Lung (tissue), 12 donors: Measurements from ENCODE around the gene TACR1. TPM values are rescaled to one million over a fixed set of nuclear protein-coding genes. Genes with fewer than 3 reads are reported as not detected.

Experiments
- ATAC-seq: fragments of 200-7000 bp; cut with Tn5 transposase; one replicate; pipeline ENCODE4 v1.9.1; 2020; ENCODE audit warnings: moderate number of reproducible peaks; ENCODE audit not compliant: insufficient read depth, low FRiP score
- DNase-seq, 3 donors: peaks; one replicate each; pipeline ENCODE4 v3.0.0-alpha.2; 2013 to 2017
- H3K27ac ChIP-seq, 2 donors: one replicate each; pipeline ENCODE4 v1.5.1; 2013; ENCODE audit warnings: mild to moderate bottlenecking in 2 of 2, moderate library complexity in 2 of 2, control low read depth in 1 of 2, inconsistent platforms in 1 of 2, low read depth in 1 of 2, low read length in 1 of 2
- H3K27me3 ChIP-seq, 3 donors: one replicate each; pipeline ENCODE4 v1.5.1; 2013; ENCODE audit warnings: low read length in 2 of 3; ENCODE audit not compliant: control insufficient read depth in 3 of 3, insufficient read depth in 3 of 3
- H3K36me3 ChIP-seq, 4 donors: one replicate each; pipeline ENCODE4 v1.5.1; 2013; ENCODE audit warnings: low read length in 4 of 4, mild to moderate bottlenecking in 1 of 4, moderate library complexity in 1 of 4; ENCODE audit not compliant: control insufficient read depth in 4 of 4, insufficient read depth in 4 of 4
- H3K4me1 ChIP-seq, 5 donors: one replicate each; pipeline ENCODE4 v1.5.1; 2013; ENCODE audit warnings: low read length in 5 of 5, mild to moderate bottlenecking in 2 of 5, moderate library complexity in 1 of 5; ENCODE audit not compliant: control insufficient read depth in 5 of 5, insufficient read depth in 5 of 5
- H3K4me3 ChIP-seq: one replicate; pipeline ENCODE4 v1.5.1; 2013; ENCODE audit warnings: mild to moderate bottlenecking, control low read depth, moderate library complexity
- H3K9ac ChIP-seq, 2 donors: one replicate each; pipeline ENCODE4 v1.5.1; 2013; ENCODE audit warnings: low read length in 2 of 2, control low read depth in 1 of 2; ENCODE audit not compliant: insufficient read depth in 1 of 2
- H3K9me3 ChIP-seq, 4 donors: one replicate each; pipeline ENCODE4 v1.5.1; 2013; ENCODE audit warnings: low read length in 3 of 4, mild to moderate bottlenecking in 1 of 4, moderate library complexity in 1 of 4; ENCODE audit not compliant: control insufficient read depth in 4 of 4, insufficient read depth in 3 of 4
- CTCF ChIP-seq: IDR thresholded peaks from 2 replicates; pipeline ENCODE4 v1.5.1; 2012; ENCODE audit warnings: mild to moderate bottlenecking; ENCODE audit errors: control extremely low read depth, extremely low read depth
- WGBS, 2 donors: extraction: QIAGEN DNeasy Blood & Tissue Kit; methylation state at CpG; one replicate each; pipeline ENCODE4 v1.1.7; 2013; 5-methylcytosine and 5-hydroxymethylcytosine counted together
- polyA plus RNA-seq, 2 donors: library from polyadenylated mRNA; stranded (reverse); fragments of 200-250 nt; gene quantifications; one replicate each; pipeline ENCODE4 v1.2.1, GENCODE V29; 2013
- total RNA-seq, 2 donors: library from RNA; depleted of rRNA in 1 of 2; stranded (reverse); fragments of >200 nt in 1 of 2; gene quantifications; one replicate each; pipeline ENCODE4 v1.2.1, GENCODE V29; 2014 to 2021
- donor health status: control.
- donor health status: control.
- donor health status: Bipolar disorder and iron deficiency.
- donor health status: healthy.
- donor health status: DM: yes; HTN: yes; CAD: no.

The TACR1 gene
- total and polyA plus RNA-seq, 4 donors = 0.33 to 1.6 (median 0.59) TPM

GRCh38 chr2:75066121-75066902 lies 133.0 kb downstream of the TACR1 start:
- no peak overlapping the region for H3K27ac ChIP-seq
- H3K27me3 ChIP-seq = no peaks in the 10 kb centered on the region
- no peak overlapping the region for H3K9ac ChIP-seq
- no peak for DNase-seq
- peaks cover 0 to 8% (median 0%) of the 10 kb centered on the region in 5 donors for H3K4me1 ChIP-seq
- H3K4me3 ChIP-seq = no peak overlapping the region
- no peaks in the 10 kb centered on the region for H3K9me3 ChIP-seq
- no peaks in the 10 kb centered on the region for H3K36me3 ChIP-seq
- no peak for ATAC-seq
- no peak for TF ChIP-seq CTCF
- WGBS, 2 donors = 90 to 92% methylated on average over 6 of the region's 6 CpGs

- Histone ChIP-seq H3K9me3 (no peaks in the 10 kb centered on the region), H3K36me3 (no peaks in the 10 kb centered on the region), H3K27ac (no peak overlapping the region), H3K9ac (no peak overlapping the region), H3K27me3 (no peaks in the 10 kb centered on the region), H3K4me1 (peaks cover 0 to 8% (median 0%) of the 10 kb centered on the region in 5 donors), H3K4me3 (no peak overlapping the region)
- DNase-seq = peak; percentile 19 to 34 (median 26)
- no peak for TF ChIP-seq CTCF
- no peak for ATAC-seq
- 71 to 74% methylated on average over 8 of the region's 8 CpGs for WGBS, 2 donors
Observed at GRCh38 chr2:75065402-75066008, 133.8 kb downstream of the TACR1 start.

- TF ChIP-seq CTCF = peak; percentile 29
- 46% methylated on average over 8 of the region's 8 CpGs for WGBS, 2 donors
- Histone ChIP-seq H3K4me1 (peaks cover 0 to 8% (median 0%) of the 10 kb centered on the region in 5 donors), H3K9me3 (no peaks in the 10 kb centered on the region), H3K4me3 (no peak overlapping the region), H3K36me3 (no peaks in the 10 kb centered on the region), H3K9ac (no peak overlapping the region), H3K27ac (no peak overlapping the region), H3K27me3 (no peaks in the 10 kb centered on the region)
- ATAC-seq (no peak), DNase-seq (peak; percentile 55 to 69 (median 61))
Observed at GRCh38 chr2:75064691-75065396, 134.5 kb downstream of the TACR1 start.
